Measurements from ENCODE around the gene PPP1R12B.
"Not testable (repeated sequence)": the region's sequence is repeated elsewhere in the genome, so short reads cannot be mapped to it uniquely, and the experiment has no call there.

The PPP1R12B gene

DNA sequence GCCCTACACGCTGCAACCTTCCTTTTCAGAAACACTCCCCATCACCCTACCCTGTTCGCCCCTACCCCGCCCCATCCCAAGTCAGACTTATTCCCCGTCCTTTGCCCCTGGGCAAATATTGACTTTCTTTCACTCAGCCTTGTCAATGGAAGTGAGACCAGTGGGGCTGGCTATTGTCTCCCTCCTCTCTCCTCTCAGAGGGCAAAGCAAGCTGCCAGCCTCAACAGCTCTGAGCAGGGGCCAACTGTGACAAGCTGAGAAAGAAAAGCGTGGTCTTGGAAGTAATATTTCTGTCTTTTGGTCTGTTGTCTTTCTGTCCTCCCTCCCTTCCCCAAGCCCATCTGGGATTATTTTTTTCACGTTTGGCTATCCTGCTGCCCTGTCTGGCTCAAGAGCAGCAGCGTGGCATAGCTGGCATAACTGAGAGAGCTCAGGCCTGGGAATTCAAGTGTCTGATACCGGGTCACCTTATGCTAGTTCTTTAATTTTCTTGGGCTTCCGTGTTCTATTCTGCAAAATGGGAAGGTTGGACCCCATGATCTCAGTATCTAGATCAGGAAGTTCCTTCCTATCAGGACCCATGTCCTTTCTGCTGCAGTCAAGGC is 290.3 kb downstream of the PPP1R12B start:
- DNase-seq, result not testable (repeated sequence)

- DNase-seq, result no peak
Observed at GRCh38 chr1:202639500-202639899, 291.0 kb downstream of the PPP1R12B start.

DNA sequence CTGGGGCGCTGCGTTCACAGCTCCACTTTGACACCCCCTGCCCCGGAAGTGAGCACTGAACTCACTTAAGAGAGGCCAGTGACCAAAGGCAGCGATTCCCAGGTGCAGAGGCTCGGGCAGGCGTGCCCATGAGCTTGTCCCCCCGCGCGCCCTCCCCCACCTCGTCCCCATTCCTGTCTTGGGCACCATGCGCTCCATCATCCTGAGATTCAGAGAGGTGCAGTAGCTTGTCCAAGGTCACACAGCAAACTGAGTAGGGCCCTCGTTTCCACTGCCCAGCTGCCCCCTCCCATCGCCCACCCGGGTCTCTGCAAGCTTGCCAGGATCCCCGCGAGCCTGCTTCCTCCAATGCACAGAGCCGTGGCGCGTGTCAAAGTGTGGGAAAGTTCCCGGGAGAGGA is 293.7 kb downstream of the PPP1R12B start:
- no peak for DNase-seq

Data from DMS79 treated with DMSO at 0.1 percent for 48 hours (cell line).